Skeletal muscle satellite cell (primary cell): ENCODE results near the gene OPCML.

Experiments
- H3K27me3 ChIP-seq: 2 replicates; pipeline ENCODE4 v1.7.0; 2013; ENCODE audit warnings: low read length; ENCODE audit not compliant: control insufficient read depth, insufficient read depth
- H3K36me3 ChIP-seq: 2 replicates; pipeline ENCODE4 v1.7.0; 2013; ENCODE audit warnings: mild to moderate bottlenecking, control low read depth, low read length; ENCODE audit not compliant: insufficient read depth
- H3K4me1 ChIP-seq: 2 replicates; pipeline ENCODE4 v1.7.0; 2013; ENCODE audit warnings: low read length; ENCODE audit not compliant: control insufficient read depth, insufficient read depth
- H3K4me2 ChIP-seq: 2 replicates; pipeline ENCODE4 v1.7.0; 2013; ENCODE audit warnings: mild to moderate bottlenecking, low read length
- H3K4me3 ChIP-seq: 2 replicates; pipeline ENCODE4 v1.7.0; 2013; ENCODE audit warnings: low read length
- H3K9ac ChIP-seq: 2 replicates; pipeline ENCODE4 v1.7.0; 2013; ENCODE audit warnings: mild to moderate bottlenecking, low read depth, low read length, moderate library complexity
- H3K9me3 ChIP-seq: replicated peaks from 2 replicates; pipeline ENCODE4 v1.7.0; 2013; ENCODE audit warnings: mild to moderate bottlenecking, control low read depth, low read length

OPCML gene

GRCh38 chr11:133137939-133138338 is 394.4 kb downstream of the OPCML start:
- H3K9me3 ChIP-seq = peaks cover 3% of the 10 kb centered on the region
- H3K27me3 ChIP-seq = no peaks in the 10 kb centered on the region
- no peak overlapping the region for H3K9ac ChIP-seq
- H3K36me3 ChIP-seq = no peaks in the 10 kb centered on the region
- H3K4me3 ChIP-seq = no peak overlapping the region
- H3K4me2 ChIP-seq = no peak overlapping the region
- no peaks in the 10 kb centered on the region for H3K4me1 ChIP-seq

- Histone ChIP-seq H3K9ac (no peak overlapping the region), H3K4me3 (no peak overlapping the region), H3K4me2 (no peak overlapping the region), H3K9me3 (no peaks in the 10 kb centered on the region), H3K36me3 (no peaks in the 10 kb centered on the region), H3K4me1 (no peaks in the 10 kb centered on the region), H3K27me3 (no peaks in the 10 kb centered on the region)
Observed at GRCh38 chr11:133137270-133137669, 395.0 kb downstream of the OPCML start.

DNA sequence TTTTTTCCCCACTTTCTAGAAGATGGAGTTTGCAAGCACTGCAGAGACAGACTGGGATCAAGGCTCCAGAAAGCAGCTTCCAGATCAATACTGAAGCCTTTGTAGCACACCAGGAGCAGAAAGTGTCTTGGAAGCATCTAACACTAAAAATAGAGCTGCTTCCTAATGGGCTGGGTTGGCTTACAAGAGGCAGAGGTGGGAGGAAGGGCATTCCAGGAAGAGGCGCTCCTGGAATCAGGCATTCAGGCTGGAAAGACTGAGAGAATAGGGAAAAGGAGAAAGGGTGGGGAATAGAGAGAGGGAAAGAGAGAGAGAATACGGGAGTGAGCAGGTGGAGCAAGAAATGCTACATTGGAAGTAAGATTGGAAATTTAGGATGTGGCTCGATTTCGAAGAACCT is 395.9 kb downstream of the OPCML start:
- H3K9ac ChIP-seq = no peak overlapping the region
- H3K27me3 ChIP-seq = no peaks in the 10 kb centered on the region

DNA sequence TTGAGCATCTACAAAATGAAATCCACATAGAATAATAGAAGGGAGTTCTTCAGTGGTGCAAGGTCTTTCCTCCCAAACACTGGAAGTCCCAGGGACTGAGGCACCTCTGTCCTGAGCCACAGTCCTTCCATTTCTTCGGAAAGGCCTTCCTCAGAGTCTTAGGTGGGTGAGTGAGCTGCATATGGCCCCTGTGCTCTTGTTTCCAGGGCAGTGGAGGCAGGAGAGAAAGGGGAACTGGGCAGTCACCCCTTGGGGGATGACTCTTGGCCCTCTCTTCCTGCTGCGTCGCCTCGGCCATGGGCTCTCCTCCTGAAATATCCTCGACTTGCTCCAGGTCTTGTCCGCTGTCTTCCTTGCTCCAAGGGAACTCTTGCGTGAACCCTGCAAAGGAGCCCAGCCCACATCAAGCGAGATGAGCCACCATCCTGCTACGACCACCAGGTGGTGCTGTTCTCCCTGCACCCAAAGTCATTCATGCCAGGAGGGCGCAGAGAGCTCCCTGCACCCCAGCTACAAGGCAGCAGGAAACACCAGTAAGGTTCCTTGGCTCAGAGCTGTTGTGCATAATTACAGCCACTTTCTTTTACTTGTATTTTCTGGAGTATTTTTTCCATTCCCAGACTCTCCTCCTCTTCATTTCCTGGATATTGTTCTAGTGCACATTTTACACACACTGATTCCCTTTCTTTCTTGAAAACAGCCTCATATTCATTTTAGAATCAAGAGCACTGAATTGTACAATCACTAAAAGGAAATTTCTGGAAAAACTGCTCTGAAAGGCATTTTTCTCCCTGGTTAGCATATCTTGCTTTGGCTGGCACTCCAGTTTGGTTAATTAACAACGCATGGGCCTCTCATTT is 397.8 kb downstream of the OPCML start:
- Histone ChIP-seq H3K4me3 (no peak overlapping the region), H3K36me3 (no peaks in the 10 kb centered on the region), H3K4me1 (no peaks in the 10 kb centered on the region), H3K9me3 (no peaks in the 10 kb centered on the region), H3K4me2 (no peak overlapping the region), H3K9ac (no peak overlapping the region), H3K27me3 (no peaks in the 10 kb centered on the region)

More for the DNA sequence above, 395.9 kb downstream of the OPCML start:
- no peaks in the 10 kb centered on the region for H3K36me3 ChIP-seq
- no peak overlapping the region for H3K4me2 ChIP-seq
- no peaks in the 10 kb centered on the region for H3K9me3 ChIP-seq
- H3K4me3 ChIP-seq = no peak overlapping the region
- no peaks in the 10 kb centered on the region for H3K4me1 ChIP-seq

DNA sequence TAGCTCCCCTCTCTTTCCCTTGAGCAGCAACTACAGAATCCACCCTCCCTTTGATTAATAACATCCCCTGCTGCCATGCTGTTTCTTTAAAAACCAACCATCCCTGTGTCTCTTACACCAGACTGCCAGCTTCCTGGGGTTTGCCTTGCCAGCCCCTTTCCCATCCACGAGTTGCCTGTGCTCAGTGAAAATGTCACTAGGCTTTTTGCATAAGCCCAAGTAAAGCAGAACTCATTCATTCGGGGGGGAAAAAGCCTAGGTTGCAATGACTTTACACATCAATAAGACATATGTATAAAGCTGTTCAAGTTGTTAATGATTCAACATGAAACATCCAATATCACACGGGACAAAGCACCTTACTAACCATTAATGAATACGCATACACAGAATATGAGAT is 398.7 kb downstream of the OPCML start:
- no peak overlapping the region for H3K4me2 ChIP-seq
- H3K4me3 ChIP-seq = no peak overlapping the region
- no peaks in the 10 kb centered on the region for H3K9me3 ChIP-seq
- no peaks in the 10 kb centered on the region for H3K27me3 ChIP-seq
- H3K36me3 ChIP-seq = no peaks in the 10 kb centered on the region
- no peaks in the 10 kb centered on the region for H3K4me1 ChIP-seq
- H3K9ac ChIP-seq = no peak overlapping the region

- Histone ChIP-seq H3K9ac (no peak overlapping the region), H3K4me1 (no peaks in the 10 kb centered on the region), H3K9me3 (no peaks in the 10 kb centered on the region), H3K36me3 (no peaks in the 10 kb centered on the region), H3K4me2 (no peak overlapping the region), H3K27me3 (no peaks in the 10 kb centered on the region), H3K4me3 (no peak overlapping the region)
Observed at GRCh38 chr11:133133050-133133449, 399.3 kb downstream of the OPCML start.

DNA sequence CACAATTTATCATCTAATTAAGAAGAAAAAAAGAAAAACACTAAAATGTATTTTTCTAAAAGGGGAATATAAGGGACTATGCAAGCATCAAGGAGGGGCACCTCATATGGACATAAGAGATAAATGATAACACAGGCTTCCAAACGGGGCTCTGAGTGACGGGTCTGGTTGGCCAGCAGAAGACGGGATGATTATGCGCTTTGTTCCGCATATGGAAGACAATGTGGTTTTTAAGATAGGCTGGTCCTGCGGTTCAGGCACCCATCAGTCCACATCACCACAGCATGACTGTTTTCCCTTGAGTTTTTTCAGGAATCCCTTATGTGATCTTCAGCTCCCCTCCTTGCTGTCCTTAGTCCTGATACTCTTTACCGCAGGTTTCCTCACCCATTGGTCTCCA is 404.6 kb downstream of the OPCML start:
- no peaks in the 10 kb centered on the region for H3K9me3 ChIP-seq
- no peaks in the 10 kb centered on the region for H3K27me3 ChIP-seq
- H3K4me1 ChIP-seq = no peaks in the 10 kb centered on the region
- no peak overlapping the region for H3K4me2 ChIP-seq
- no peak overlapping the region for H3K9ac ChIP-seq
- H3K36me3 ChIP-seq = no peaks in the 10 kb centered on the region
- H3K4me3 ChIP-seq = no peak overlapping the region

- no peaks in the 10 kb centered on the region for H3K27me3 ChIP-seq
- H3K36me3 ChIP-seq = no peaks in the 10 kb centered on the region
- H3K4me1 ChIP-seq = no peaks in the 10 kb centered on the region
- no peak overlapping the region for H3K4me2 ChIP-seq
- H3K9me3 ChIP-seq = no peaks in the 10 kb centered on the region
- H3K4me3 ChIP-seq = no peak overlapping the region
- no peak overlapping the region for H3K9ac ChIP-seq
Observed at GRCh38 chr11:133123796-133124195, 408.5 kb downstream of the OPCML start.

GRCh38 chr11:133123366-133123765 is 408.9 kb downstream of the OPCML start:
- H3K9me3 ChIP-seq = no peaks in the 10 kb centered on the region
- no peak overlapping the region for H3K4me3 ChIP-seq
- no peaks in the 10 kb centered on the region for H3K36me3 ChIP-seq
- no peaks in the 10 kb centered on the region for H3K27me3 ChIP-seq
- H3K4me1 ChIP-seq = no peaks in the 10 kb centered on the region
- H3K4me2 ChIP-seq = no peak overlapping the region
- no peak overlapping the region for H3K9ac ChIP-seq

GRCh38 chr11:133122256-133122655 is 410.0 kb downstream of the OPCML start:
- no peaks in the 10 kb centered on the region for H3K27me3 ChIP-seq
- no peak overlapping the region for H3K9ac ChIP-seq
- H3K4me3 ChIP-seq = no peak overlapping the region
- H3K36me3 ChIP-seq = no peaks in the 10 kb centered on the region
- H3K4me1 ChIP-seq = no peaks in the 10 kb centered on the region
- no peaks in the 10 kb centered on the region for H3K9me3 ChIP-seq
- H3K4me2 ChIP-seq = no peak overlapping the region

DNA sequence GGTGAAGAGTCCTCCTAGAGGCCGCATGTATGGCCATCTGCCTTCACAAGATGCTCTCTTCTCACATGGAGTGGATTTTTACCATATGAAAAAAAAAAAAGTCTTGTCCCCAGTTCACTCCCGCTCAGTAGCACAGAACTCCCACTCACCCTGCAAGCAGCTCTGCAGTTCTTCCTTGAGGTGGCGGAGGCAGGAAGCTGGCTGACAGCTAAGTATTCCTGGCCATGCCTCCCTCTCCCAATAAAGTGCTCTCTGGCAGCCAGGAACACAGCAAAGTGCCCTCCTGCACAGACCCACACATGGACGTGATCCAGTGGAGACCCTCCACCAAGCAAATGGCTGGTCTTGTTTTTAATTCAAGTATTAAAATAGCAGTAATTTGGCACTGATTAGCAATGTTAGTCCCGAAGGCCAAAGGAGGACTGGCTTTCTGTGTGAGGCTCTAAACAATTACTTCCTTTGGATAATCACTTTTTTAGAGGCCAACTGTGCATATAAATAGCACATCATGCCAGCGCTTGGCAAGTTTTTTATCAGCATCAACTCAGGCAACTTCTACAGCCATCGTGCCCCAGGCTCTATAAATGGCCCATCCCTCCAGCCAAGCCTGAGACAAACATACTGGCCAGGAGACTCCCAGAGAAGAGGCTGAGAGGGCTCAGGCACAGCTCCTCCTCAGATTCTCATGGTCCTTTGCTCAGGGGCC is 413.6 kb downstream of the OPCML start:
- H3K4me1 ChIP-seq = no peaks in the 10 kb centered on the region
- no peak overlapping the region for H3K4me3 ChIP-seq
- H3K4me2 ChIP-seq = no peak overlapping the region
- no peaks in the 10 kb centered on the region for H3K36me3 ChIP-seq
- H3K27me3 ChIP-seq = no peaks in the 10 kb centered on the region
- no peaks in the 10 kb centered on the region for H3K9me3 ChIP-seq
- no peak overlapping the region for H3K9ac ChIP-seq

- no peak overlapping the region for H3K4me2 ChIP-seq
Observed at GRCh38 chr11:133115099-133115498, 417.2 kb downstream of the OPCML start.

More at GRCh38 chr11:133115099-133115498, 417.2 kb downstream of the OPCML start:
- Histone ChIP-seq H3K9me3 (peaks cover 3% of the 10 kb centered on the region), H3K9ac (no peak overlapping the region), H3K4me1 (no peaks in the 10 kb centered on the region), H3K36me3 (no peaks in the 10 kb centered on the region), H3K4me3 (no peak overlapping the region), H3K27me3 (no peaks in the 10 kb centered on the region)
